Vagina (tissue), 2 donors: ENCODE measurements around the gene P4HA2. TPM values are rescaled to one million over a fixed set of nuclear protein-coding genes. Genes with fewer than 3 reads are reported as not detected.

Experiments used
- DNase-seq, 2 donors: peaks; one replicate each; pipeline ENCODE4 v3.0.0-alpha.2; 2017; ENCODE audit errors: extremely low spot score in 2 of 2
- H3K27ac ChIP-seq: fragments of 200-600 bp; sonication (generic); one replicate; pipeline ENCODE4 v1.5.1; 2019
- H3K27me3 ChIP-seq: fragments of 200-600 bp; sonication (generic); one replicate; pipeline ENCODE4 v1.5.1; 2019
- H3K36me3 ChIP-seq, 2 donors: fragments of 200-600 bp; sonication (generic); one replicate each; pipeline ENCODE4 v1.5.1; 2017 to 2019
- H3K4me1 ChIP-seq: fragments of 200-600 bp; sonication (generic); one replicate; pipeline ENCODE4 v1.5.1; 2019
- H3K4me3 ChIP-seq, 2 donors: fragments of 200-600 bp; sonication (generic); 1 replicate in 1 of 2; 2 replicates in 1 of 2; pipeline ENCODE4 v1.5.1; 2016 to 2019
- H3K9me3 ChIP-seq: fragments of 200-600 bp; sonication (generic); one replicate; pipeline ENCODE4 v1.5.1; 2019
- CTCF ChIP-seq, 3 experiments: fragments of 450-650 bp in 2 of 3; fragments of 200-600 bp in 1 of 3; sonication (generic) in 1 of 3; IDR thresholded peaks; one replicate each; pipeline ENCODE4 v1.5.1; 2017 to 2019; ENCODE audit warnings: antibody characterized with exemption in 3 of 3, mild to moderate bottlenecking in 2 of 3, moderate library complexity in 2 of 3
- POLR2A ChIP-seq, 2 donors: fragments of 450-650 bp; IDR thresholded peaks; one replicate each; pipeline ENCODE4 v1.6.1; 2017; ENCODE audit warnings: antibody characterized with exemption in 2 of 2, mild to moderate bottlenecking in 2 of 2, moderate library complexity in 2 of 2
- POLR2AphosphoS5 ChIP-seq, 2 donors: sonication (generic); formaldehyde crosslinking; IDR thresholded peaks; one replicate each; pipeline ENCODE4 v1.9.0; 2017; ENCODE audit warnings: antibody characterized with exemption in 2 of 2, mild to moderate bottlenecking in 2 of 2, low read depth in 1 of 2; ENCODE audit not compliant: insufficient read depth in 1 of 2
- intact Hi-C: fragments of 100-400 bp; cut with DNase I; formaldehyde crosslinking; loops from one replicate; pipeline ENCODE4 v1.15.1; 2023
- total RNA-seq: library from RNA; depleted of rRNA; stranded (reverse); fragments of >200 nt; gene quantifications from one replicate; pipeline ENCODE4 v1.2.3, GENCODE V29; 2016

P4HA2 gene
- total RNA-seq, 1 donor from 2014 or later = 42.0 TPM

- no peak overlapping the region for H3K4me3 ChIP-seq
- TF ChIP-seq CTCF (IDR thresholded peaks at IDR 0.05) = no peak
- TF ChIP-seq POLR2A (IDR thresholded peaks at IDR 0.05) = no peak
- TF ChIP-seq POLR2AphosphoS5 (IDR thresholded peaks at IDR 0.05; ENCODE audit: insufficient read depth in 1 of 2, low read depth in 1 of 2) = no peak
- H3K4me1 ChIP-seq = peaks cover 85% of the 10 kb centered on the region
- peaks cover 0 to 16% of the 10 kb centered on the region in 2 donors for H3K36me3 ChIP-seq
- no peaks in the 10 kb centered on the region for H3K9me3 ChIP-seq
- peak overlapping the region; percentile 77 for H3K27ac ChIP-seq
- H3K27me3 ChIP-seq = no peaks in the 10 kb centered on the region
- DNase-seq = peak; percentile 82 to 90
- intact Hi-C loops = no loop called here
Observed at GRCh38 chr5:132264546-132265335, 37.1 kb upstream of the P4HA2 start.

- peak in 1 of 2 donors; percentile 91 for DNase-seq
- no peaks in the 10 kb centered on the region for H3K27me3 ChIP-seq
- H3K9me3 ChIP-seq = no peaks in the 10 kb centered on the region
- peaks cover 0 to 16% of the 10 kb centered on the region in 2 donors for H3K36me3 ChIP-seq
- H3K4me1 ChIP-seq = peaks cover 85% of the 10 kb centered on the region
- no peak overlapping the region for H3K4me3 ChIP-seq
- intact Hi-C loops = no loop called here
- H3K27ac ChIP-seq = peak overlapping the region; percentile 77
- no peak for TF ChIP-seq CTCF (IDR thresholded peaks at IDR 0.05)
- peak in 1 of 2 donors; percentile 40 for TF ChIP-seq POLR2AphosphoS5 (IDR thresholded peaks at IDR 0.05; ENCODE audit: insufficient read depth in 1 of 2, low read depth in 1 of 2)
- no peak for TF ChIP-seq POLR2A (IDR thresholded peaks at IDR 0.05)
Observed at GRCh38 chr5:132263548-132264261, 36.1 kb upstream of the P4HA2 start.

- Histone ChIP-seq H3K27ac (peak overlapping the region; percentile 77), H3K4me1 (peaks cover 85% of the 10 kb centered on the region), H3K4me3 (no peak overlapping the region), H3K36me3 (peaks cover 0 to 16% of the 10 kb centered on the region in 2 donors), H3K9me3 (no peaks in the 10 kb centered on the region), H3K27me3 (no peaks in the 10 kb centered on the region)
- no peak for DNase-seq
- intact Hi-C loops = no loop called here
- TF ChIP-seq POLR2A (IDR thresholded peaks at IDR 0.05) (no peak), POLR2AphosphoS5 (IDR thresholded peaks at IDR 0.05; ENCODE audit: insufficient read depth in 1 of 2, low read depth in 1 of 2) (no peak), CTCF (IDR thresholded peaks at IDR 0.05) (no peak)
Observed at GRCh38 chr5:132262882-132263547, 35.4 kb upstream of the P4HA2 start.

- peaks cover 0 to 16% of the 10 kb centered on the region in 2 donors for H3K36me3 ChIP-seq
- H3K4me1 ChIP-seq = peaks cover 92% of the 10 kb centered on the region
- H3K4me3 ChIP-seq = no peak overlapping the region
- TF ChIP-seq POLR2AphosphoS5 (IDR thresholded peaks at IDR 0.05; ENCODE audit: insufficient read depth in 1 of 2, low read depth in 1 of 2) (no peak), POLR2A (IDR thresholded peaks at IDR 0.05) (no peak), CTCF (IDR thresholded peaks at IDR 0.05) (no peak)
- no peaks in the 10 kb centered on the region for H3K9me3 ChIP-seq
- peak overlapping the region; percentile 77 for H3K27ac ChIP-seq
- no peaks in the 10 kb centered on the region for H3K27me3 ChIP-seq
- DNase-seq = peak in 1 of 2 donors; percentile 86
- intact Hi-C loops = loop anchor here (2.0 kb wide), 1 partner anchor 33 kb away; the partner anchor contains the start of gene SLC22A4
Observed at GRCh38 chr5:132261881-132262845, 34.5 kb upstream of the P4HA2 start.
